ENCODE data around the gene SH3RF3. TPM values are rescaled to one million over a fixed set of nuclear protein-coding genes. Genes with fewer than 3 reads are reported as not detected.

SH3RF3 gene
- total RNA-seq, 1 experiment from 2014 or later, result 4.9 TPM

GRCh38 chr2:109428841-109429566 is 300.0 kb downstream of the SH3RF3 start:
- ChIA-PET POLR2A (no interaction called here), CTCF (no interaction called here)
- TF ChIP-seq POLR2AphosphoS5 (IDR thresholded peaks at IDR 0.05; ENCODE audit: low read depth, low read length) (no peak), TCF7L2 (IDR thresholded peaks at IDR 0.05; ENCODE audit: low read depth, low read length) (no peak), SIN3A (IDR thresholded peaks at IDR 0.05; ENCODE audit: borderline replicate concordance, insufficient read depth, low read depth, low read length) (no peak), CTCF (IDR thresholded peaks at IDR 0.05) (no peak)
- TF ChIP-seq, protein P1, sequence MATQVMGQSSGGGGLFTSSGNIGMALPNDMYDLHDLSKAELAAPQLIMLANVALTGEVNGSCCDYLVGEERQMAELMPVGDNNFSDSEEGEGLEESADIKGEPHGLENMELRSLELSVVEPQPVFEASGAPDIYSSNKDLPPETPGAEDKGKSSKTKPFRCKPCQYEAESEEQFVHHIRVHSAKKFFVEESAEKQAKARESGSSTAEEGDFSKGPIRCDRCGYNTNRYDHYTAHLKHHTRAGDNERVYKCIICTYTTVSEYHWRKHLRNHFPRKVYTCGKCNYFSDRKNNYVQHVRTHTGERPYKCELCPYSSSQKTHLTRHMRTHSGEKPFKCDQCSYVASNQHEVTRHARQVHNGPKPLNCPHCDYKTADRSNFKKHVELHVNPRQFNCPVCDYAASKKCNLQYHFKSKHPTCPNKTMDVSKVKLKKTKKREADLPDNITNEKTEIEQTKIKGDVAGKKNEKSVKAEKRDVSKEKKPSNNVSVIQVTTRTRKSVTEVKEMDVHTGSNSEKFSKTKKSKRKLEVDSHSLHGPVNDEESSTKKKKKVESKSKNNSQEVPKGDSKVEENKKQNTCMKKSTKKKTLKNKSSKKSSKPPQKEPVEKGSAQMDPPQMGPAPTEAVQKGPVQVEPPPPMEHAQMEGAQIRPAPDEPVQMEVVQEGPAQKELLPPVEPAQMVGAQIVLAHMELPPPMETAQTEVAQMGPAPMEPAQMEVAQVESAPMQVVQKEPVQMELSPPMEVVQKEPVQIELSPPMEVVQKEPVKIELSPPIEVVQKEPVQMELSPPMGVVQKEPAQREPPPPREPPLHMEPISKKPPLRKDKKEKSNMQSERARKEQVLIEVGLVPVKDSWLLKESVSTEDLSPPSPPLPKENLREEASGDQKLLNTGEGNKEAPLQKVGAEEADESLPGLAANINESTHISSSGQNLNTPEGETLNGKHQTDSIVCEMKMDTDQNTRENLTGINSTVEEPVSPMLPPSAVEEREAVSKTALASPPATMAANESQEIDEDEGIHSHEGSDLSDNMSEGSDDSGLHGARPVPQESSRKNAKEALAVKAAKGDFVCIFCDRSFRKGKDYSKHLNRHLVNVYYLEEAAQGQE (IDR thresholded peaks at IDR 0.05; ENCODE audit: insufficient read depth in 1 of 2, low read depth in 2 of 2, low read length in 1 of 2), result no peak
- in situ Hi-C loops (cut with HindIII; ENCODE audit: low pct_unique_long_range_greater_than_20kb, low sequenced_read_pairs), result no loop called here
- H3K4me3 ChIP-seq (ENCODE audit: low read depth in 2 of 2, low read length in 2 of 2), result no peak overlapping the region
- DNase-seq (ENCODE audit: low read depth, low spot score) (no peak), ATAC-seq (no peak)
- H3K27ac ChIP-seq (ENCODE audit: low read length), result no peak overlapping the region
- no peaks in the 10 kb centered on the region for H3K4me1 ChIP-seq (ENCODE audit: control insufficient read depth, insufficient read depth, low read length)
- intact Hi-C loops (cut with micrococcal nuclease; ENCODE audit: unreplicated experiment), result no loop called here
- H3K27me3 ChIP-seq (ENCODE audit: control insufficient read depth, insufficient read depth, low read length), result no peaks in the 10 kb centered on the region
- BruUV-seq (replicated peaks), result no TSS peak
- no peaks in the 10 kb centered on the region for H3K36me3 ChIP-seq (ENCODE audit: control insufficient read depth, insufficient read depth, low read length)
- no peaks in the 10 kb centered on the region for H3K9me3 ChIP-seq (ENCODE audit: control insufficient read depth, insufficient read depth, low read depth, low read length)

GRCh38 chr2:109429567-109430328 is 300.7 kb downstream of the SH3RF3 start:
- H3K36me3 ChIP-seq (ENCODE audit: control insufficient read depth, insufficient read depth, low read length), result no peaks in the 10 kb centered on the region
- TF ChIP-seq, protein P1 (IDR thresholded peaks at IDR 0.05; ENCODE audit: insufficient read depth in 1 of 2, low read depth in 2 of 2, low read length in 1 of 2), result no peak
- TF ChIP-seq TCF7L2 (IDR thresholded peaks at IDR 0.05; ENCODE audit: low read depth, low read length) (no peak), CTCF (IDR thresholded peaks at IDR 0.05) (no peak), POLR2AphosphoS5 (IDR thresholded peaks at IDR 0.05; ENCODE audit: low read depth, low read length) (no peak), SIN3A (IDR thresholded peaks at IDR 0.05; ENCODE audit: borderline replicate concordance, insufficient read depth, low read depth, low read length) (no peak)
- H3K4me3 ChIP-seq (ENCODE audit: low read depth in 2 of 2, low read length in 2 of 2), result no peak overlapping the region
- CTCF ChIA-PET, result no interaction called here
- in situ Hi-C loops (cut with HindIII; ENCODE audit: low pct_unique_long_range_greater_than_20kb, low sequenced_read_pairs), result no loop called here
- DNase-seq (ENCODE audit: low read depth, low spot score) (no peak), ATAC-seq (0 out of 2 replicates have a peak, but pooled peaks have one; percentile 22)
- no peaks in the 10 kb centered on the region for H3K27me3 ChIP-seq (ENCODE audit: control insufficient read depth, insufficient read depth, low read length)
- no peaks in the 10 kb centered on the region for H3K9me3 ChIP-seq (ENCODE audit: control insufficient read depth, insufficient read depth, low read depth, low read length)
- H3K27ac ChIP-seq (ENCODE audit: low read length), result no peak overlapping the region
- no TSS peak for BruUV-seq (replicated peaks)
- POLR2A ChIA-PET, result no interaction called here
- intact Hi-C loops (cut with micrococcal nuclease; ENCODE audit: unreplicated experiment), result no loop called here
- H3K4me1 ChIP-seq (ENCODE audit: control insufficient read depth, insufficient read depth, low read length), result no peaks in the 10 kb centered on the region

Data from Panc1 (cell line).